Measurements from ENCODE around the gene MPZL2.

GRCh38 chr11:118283756-118284350 lies 19.8 kb upstream of the MPZL2 start:
- TF ChIP-seq CTCF (IDR thresholded peaks at IDR 0.05) (no peak), FOXJ3 (CRISPR knock-in tag; IDR thresholded peaks at IDR 0.05; ENCODE audit: borderline replicate concordance) (no peak)

All from WTC11 (cell line).